Hair follicle dermal papilla cell (primary cell): ENCODE measurements around the gene FAM184A. TPM values are rescaled to one million over a fixed set of nuclear protein-coding genes. Genes with fewer than 3 reads are reported as not detected.
A peak's percentile ranks its signal among the peaks of the same experiment; 100 is the strongest.

Source experiments
- small RNA-seq: library from RNA; depleted of rRNA; stranded (forward); fragments of <200 nt; gene quantifications from one replicate; pipeline ENCODE3, GENCODE V24; 2012
- total RNA-seq: library from RNA; depleted of rRNA; stranded (reverse); fragments of >200 nt; gene quantifications from 2 replicates; pipeline ENCODE4 v1.2.3, GENCODE V29; 2012

FAM184A gene
- total RNA-seq = 0.32 and 0.36 TPM in 2 replicates

GRCh38 chr6:119078376-119079282 lies at the start of gene FAM184A:
Gene FAM184A, minus strand, starts transcription at chr6:119078664. Its CDS starts 365 bp downstream, at chr6:119078299.

GRCh38 chr6:118934461-118935330 lies 143.8 kb downstream of the FAM184A start, which contains the start of gene MCM9:
Gene MCM9, minus strand, starts transcription at chr6:118935159. Its CDS starts 3,436 bp downstream, at chr6:118931723.

Small RNAs within 50 kb of the gene (small RNA-seq; reads per million reads assigned to genes)
- gene MIR548B (1.8 reads per million, percentile 41 among the genes with 10 or more reads in this experiment), gene RF00019 (not detected)

Other genes with a start within 250 kb of the FAM184A start
- gene ASF1A, start 184.5 kb downstream of the FAM184A start, total RNA-seq = 10.3 and 10.7 TPM in 2 replicates
- gene MCM9, start 143.5 kb downstream of the FAM184A start, total RNA-seq = 16.9 and 17.4 TPM in 2 replicates